SU-DHL-6 (cell line): ENCODE data around the gene ATP6V0C.

ENCODE experiments used
- CTCF ChIP-seq: fragments of 200-600 bp; sonication (generic); IDR thresholded peaks from one replicate; pipeline ENCODE4 v1.5.1; 2017; ENCODE audit warnings: antibody characterized with exemption, mild to moderate bottlenecking, low read length, moderate library complexity; ENCODE audit not compliant: insufficient read depth, poor library complexity, severe bottlenecking
- EZH2phosphoT487 ChIP-seq: fragments of 200-600 bp; sonication (generic), shearing (Covaris generic); conservative IDR thresholded peaks from 2 replicates; pipeline ENCODE4 v1.6.1; 2018; ENCODE audit warnings: mild to moderate bottlenecking, antibody characterized with exemption, low read length, moderate library complexity, mixed read lengths

DNA sequence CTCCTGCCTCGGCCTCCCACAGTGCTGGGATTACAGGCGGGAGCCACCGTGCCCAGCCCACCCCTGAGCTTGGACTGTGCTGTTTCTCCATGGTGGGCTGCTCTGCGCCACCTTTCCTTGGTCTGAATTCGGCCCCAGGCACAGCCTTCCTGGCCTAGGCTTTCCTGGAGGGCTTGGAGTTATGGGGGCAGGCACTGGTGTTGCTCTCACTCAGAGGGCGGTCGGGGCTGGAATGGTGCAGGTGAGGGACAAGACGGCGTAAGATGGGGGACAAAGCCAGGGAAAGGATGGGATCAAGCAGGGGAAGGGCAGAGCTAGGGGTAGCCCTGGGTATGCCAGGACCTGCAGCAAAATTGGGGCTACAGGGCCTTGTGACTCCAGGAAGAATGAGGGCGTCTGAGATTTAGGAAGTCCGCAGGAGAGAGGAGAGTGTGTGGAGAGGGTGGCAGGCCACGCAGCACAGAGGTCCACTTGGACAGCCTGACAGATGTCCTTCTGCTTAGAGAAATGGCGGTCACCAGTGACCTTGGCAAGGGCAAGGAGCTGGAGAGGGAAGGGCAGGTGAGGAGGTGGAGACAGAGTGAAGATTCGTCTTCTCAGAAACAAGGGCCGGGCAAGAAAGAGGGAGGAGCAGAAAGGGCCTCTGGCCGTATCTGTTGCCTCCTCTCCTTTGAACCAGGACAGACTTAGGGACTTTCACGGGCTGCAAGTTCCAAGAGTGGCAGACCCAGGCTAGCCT lies 1.6 kb upstream of the ATP6V0C start:
- TF ChIP-seq CTCF (no peak), EZH2phosphoT487 (no peak)
